Measurements from ENCODE around the gene SCN2A. TPM values are rescaled to one million over a fixed set of nuclear protein-coding genes. Genes with fewer than 3 reads are reported as not detected.

SCN2A gene
- total RNA-seq, 1 experiment from 2014 or later = not detected

DNA sequence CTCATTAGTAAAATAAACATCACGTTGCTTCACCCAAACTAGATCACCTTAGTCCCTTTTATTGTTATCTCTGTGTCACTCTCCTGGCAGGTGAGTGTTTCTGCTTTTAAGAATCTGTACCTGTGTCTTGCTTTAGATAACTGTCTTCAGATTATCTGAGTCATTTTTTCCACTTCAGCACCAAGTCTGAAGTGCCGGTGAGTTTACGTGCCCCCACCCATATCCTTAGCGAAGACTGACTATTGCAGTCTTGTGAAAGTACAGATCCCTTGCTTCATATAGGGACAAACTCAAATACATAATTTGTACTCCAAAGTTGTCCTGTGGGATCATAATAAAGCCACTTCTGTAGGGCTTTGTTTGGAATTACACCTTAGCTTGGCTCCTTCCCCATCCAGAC, 41.1 kb downstream of the SCN2A start:
- H3K27me3 ChIP-seq (replicated peaks; ENCODE audit: control insufficient read depth, insufficient read depth, low read length) = no peaks in the 10 kb centered on the region
- Mint-ChIP-seq H3K4me3 (ENCODE audit: unreplicated experiment) (no peak overlapping the region), H3K36me3 (ENCODE audit: insufficient read depth, unreplicated experiment) (no peaks in the 10 kb centered on the region)

DNA sequence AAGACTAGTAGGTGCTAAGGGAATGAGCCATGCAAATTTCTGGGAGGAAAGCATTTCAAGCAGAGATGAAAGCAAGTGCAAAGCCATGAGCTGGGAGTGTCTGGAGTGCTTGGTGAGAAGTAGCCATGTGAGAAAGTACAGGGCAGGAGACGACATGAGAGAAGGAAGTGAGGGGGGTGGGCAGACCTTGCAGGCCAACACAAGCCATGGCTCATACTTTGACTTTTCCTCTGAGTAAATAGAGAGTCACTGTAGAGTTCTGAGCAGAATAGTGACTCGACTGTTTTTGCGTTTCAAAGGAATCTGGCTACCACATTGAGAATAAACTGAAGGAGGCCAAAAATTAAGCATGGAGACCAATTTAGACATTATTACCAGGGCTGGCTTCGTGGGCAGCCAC, 42.2 kb downstream of the SCN2A start:
- H3K27me3 ChIP-seq (replicated peaks; ENCODE audit: control insufficient read depth, insufficient read depth, low read length) = no peaks in the 10 kb centered on the region
- no peaks in the 10 kb centered on the region for H3K36me3 ChIP-seq (ENCODE audit: control insufficient read depth, insufficient read depth, low read length)
- H3K36me3 Mint-ChIP-seq (ENCODE audit: insufficient read depth, unreplicated experiment) = no peaks in the 10 kb centered on the region
- ChIA-PET POLR2A (no interaction called here), CTCF (no interaction called here)
- H3K9me3 Mint-ChIP-seq (ENCODE audit: unreplicated experiment) = no peaks in the 10 kb centered on the region
- H3K4me3 ChIP-seq (ENCODE audit: low read depth, low read length) = no peak overlapping the region
- no TSS peak for BruUV-seq (replicated peaks)
- H3K4me1 ChIP-seq = no peaks in the 10 kb centered on the region
- no peak overlapping the region for H3K27ac Mint-ChIP-seq (ENCODE audit: unreplicated experiment)
- no peak overlapping the region for H3K4me3 Mint-ChIP-seq (ENCODE audit: unreplicated experiment)
- no peaks in the 10 kb centered on the region for H3K9me3 ChIP-seq
- TF ChIP-seq, protein P1, sequence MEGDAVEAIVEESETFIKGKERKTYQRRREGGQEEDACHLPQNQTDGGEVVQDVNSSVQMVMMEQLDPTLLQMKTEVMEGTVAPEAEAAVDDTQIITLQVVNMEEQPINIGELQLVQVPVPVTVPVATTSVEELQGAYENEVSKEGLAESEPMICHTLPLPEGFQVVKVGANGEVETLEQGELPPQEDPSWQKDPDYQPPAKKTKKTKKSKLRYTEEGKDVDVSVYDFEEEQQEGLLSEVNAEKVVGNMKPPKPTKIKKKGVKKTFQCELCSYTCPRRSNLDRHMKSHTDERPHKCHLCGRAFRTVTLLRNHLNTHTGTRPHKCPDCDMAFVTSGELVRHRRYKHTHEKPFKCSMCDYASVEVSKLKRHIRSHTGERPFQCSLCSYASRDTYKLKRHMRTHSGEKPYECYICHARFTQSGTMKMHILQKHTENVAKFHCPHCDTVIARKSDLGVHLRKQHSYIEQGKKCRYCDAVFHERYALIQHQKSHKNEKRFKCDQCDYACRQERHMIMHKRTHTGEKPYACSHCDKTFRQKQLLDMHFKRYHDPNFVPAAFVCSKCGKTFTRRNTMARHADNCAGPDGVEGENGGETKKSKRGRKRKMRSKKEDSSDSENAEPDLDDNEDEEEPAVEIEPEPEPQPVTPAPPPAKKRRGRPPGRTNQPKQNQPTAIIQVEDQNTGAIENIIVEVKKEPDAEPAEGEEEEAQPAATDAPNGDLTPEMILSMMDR (IDR thresholded peaks at IDR 0.05; ENCODE audit: insufficient read depth in 1 of 2, low read depth in 1 of 2, low read length in 1 of 2, severe bottlenecking in 1 of 2, unreplicated experiment in 1 of 2) = no peak
- intact Hi-C loops (cut with micrococcal nuclease; ENCODE audit: unreplicated experiment) = no loop called here
- no peaks in the 10 kb centered on the region for H3K4me1 Mint-ChIP-seq (ENCODE audit: low read depth, unreplicated experiment)
- no peaks in the 10 kb centered on the region for H3K27me3 Mint-ChIP-seq (ENCODE audit: insufficient read depth, unreplicated experiment)
- DNase-seq = no peak

More for the DNA sequence above, 41.1 kb downstream of the SCN2A start:
- Mint-ChIP-seq H3K4me1 (ENCODE audit: low read depth, unreplicated experiment) (no peaks in the 10 kb centered on the region), H3K27ac (ENCODE audit: unreplicated experiment) (no peak overlapping the region), H3K27me3 (ENCODE audit: insufficient read depth, unreplicated experiment) (no peaks in the 10 kb centered on the region), H3K9me3 (ENCODE audit: unreplicated experiment) (no peaks in the 10 kb centered on the region)
- DNase-seq = no peak
- Histone ChIP-seq H3K36me3 (ENCODE audit: control insufficient read depth, insufficient read depth, low read length) (no peaks in the 10 kb centered on the region), H3K9me3 (no peaks in the 10 kb centered on the region), H3K4me3 (ENCODE audit: low read depth, low read length) (no peak overlapping the region), H3K4me1 (no peaks in the 10 kb centered on the region)
- intact Hi-C loops (cut with micrococcal nuclease; ENCODE audit: unreplicated experiment) = no loop called here
- no TSS peak for BruUV-seq (replicated peaks)
- TF ChIP-seq, protein P1 (IDR thresholded peaks at IDR 0.05; ENCODE audit: insufficient read depth in 1 of 2, low read depth in 1 of 2, low read length in 1 of 2, severe bottlenecking in 1 of 2, unreplicated experiment in 1 of 2) = no peak
- ChIA-PET CTCF (no interaction called here), POLR2A (no interaction called here)

DNA sequence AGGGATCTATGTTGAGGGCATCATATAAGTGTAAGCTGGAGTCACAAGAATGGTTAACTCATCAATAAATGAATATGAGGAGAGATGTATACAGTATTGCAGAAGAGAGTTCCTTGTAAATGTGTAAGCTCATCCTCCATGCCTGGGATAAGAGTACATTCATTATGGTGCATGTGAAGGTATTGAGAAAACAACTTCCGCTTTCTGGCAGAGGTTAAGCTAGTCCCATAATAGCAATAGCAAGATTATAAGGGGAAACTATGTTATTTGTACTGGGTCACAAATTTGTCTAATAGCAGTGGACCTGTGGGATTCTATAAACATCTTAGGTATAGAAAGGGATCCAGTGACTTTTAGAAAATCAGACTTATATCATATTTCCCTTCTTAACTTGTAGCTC, 44.1 kb downstream of the SCN2A start:
- Mint-ChIP-seq H3K4me3 (ENCODE audit: unreplicated experiment) (no peak overlapping the region), H3K27ac (ENCODE audit: unreplicated experiment) (no peak overlapping the region), H3K9me3 (ENCODE audit: unreplicated experiment) (no peaks in the 10 kb centered on the region), H3K27me3 (ENCODE audit: insufficient read depth, unreplicated experiment) (no peaks in the 10 kb centered on the region), H3K4me1 (ENCODE audit: low read depth, unreplicated experiment) (no peaks in the 10 kb centered on the region), H3K36me3 (ENCODE audit: insufficient read depth, unreplicated experiment) (no peaks in the 10 kb centered on the region)
- intact Hi-C loops (cut with micrococcal nuclease; ENCODE audit: unreplicated experiment) = no loop called here
- CTCF ChIA-PET = no interaction called here
- no TSS peak for BruUV-seq (replicated peaks)
- Histone ChIP-seq H3K36me3 (ENCODE audit: control insufficient read depth, insufficient read depth, low read length) (no peaks in the 10 kb centered on the region), H3K9me3 (no peaks in the 10 kb centered on the region), H3K4me1 (no peaks in the 10 kb centered on the region), H3K4me3 (ENCODE audit: low read depth, low read length) (no peak overlapping the region), H3K27me3 (replicated peaks; ENCODE audit: control insufficient read depth, insufficient read depth, low read length) (no peaks in the 10 kb centered on the region)
- POLR2A ChIA-PET = no interaction called here
- no peak for DNase-seq
- TF ChIP-seq, protein P1 (IDR thresholded peaks at IDR 0.05; ENCODE audit: insufficient read depth in 1 of 2, low read depth in 1 of 2, low read length in 1 of 2, severe bottlenecking in 1 of 2, unreplicated experiment in 1 of 2) = no peak

All from Caco-2 (cell line).